Testis (tissue), 3 donors: Measurements from ENCODE around the gene TTLL1. TPM values are rescaled to one million over a fixed set of nuclear protein-coding genes. Genes with fewer than 3 reads are reported as not detected.
"Not testable (repeated sequence)": the region's sequence is repeated elsewhere in the genome, so short reads cannot be mapped to it uniquely, and the experiment has no call there.

Experiments used
- DNase-seq: peaks from one replicate; pipeline ENCODE4 v3.0.0-alpha.2; 2019
- H3K27ac ChIP-seq, 2 donors: fragments of 200-600 bp; sonication (generic); one replicate each; pipeline ENCODE4 v1.5.1; 2019
- H3K27me3 ChIP-seq: fragments of 200-600 bp; sonication (generic); one replicate; pipeline ENCODE4 v1.5.1; 2019
- H3K36me3 ChIP-seq: fragments of 200-600 bp; sonication (generic); one replicate; pipeline ENCODE4 v1.5.1; 2017; ENCODE audit warnings: low read depth; ENCODE audit errors: missing control alignments
- H3K4me1 ChIP-seq: fragments of 200-600 bp; sonication (generic); one replicate; pipeline ENCODE4 v1.5.1; 2019
- H3K4me3 ChIP-seq, 2 donors: fragments of 200-600 bp; sonication (generic); one replicate each; pipeline ENCODE4 v1.5.1; 2017 to 2019
- H3K9me3 ChIP-seq: fragments of 200-600 bp; sonication (generic); one replicate; pipeline ENCODE4 v1.5.1; 2017
- CTCF ChIP-seq, 3 experiments: fragments of 450-650 bp in 2 of 3; fragments of 200-600 bp in 1 of 3; sonication (generic) in 1 of 3; IDR thresholded peaks; one replicate each; pipeline ENCODE4 v1.5.1; 2016 to 2019; ENCODE audit warnings: antibody characterized with exemption in 3 of 3, mild to moderate bottlenecking in 2 of 3, moderate library complexity in 1 of 3
- POLR2A ChIP-seq: fragments of 450-650 bp; IDR thresholded peaks from one replicate; pipeline ENCODE4 v1.6.1; 2017; ENCODE audit warnings: antibody characterized with exemption, mild to moderate bottlenecking, moderate library complexity
- WGBS, 2 donors: methylation state at CpG; one replicate each; pipeline ENCODE4 v1.1.5; 2018; 5-methylcytosine and 5-hydroxymethylcytosine counted together
- intact Hi-C: fragments of 100-400 bp; cut with DNase I; formaldehyde crosslinking; loops from one replicate; pipeline ENCODE4 v1.15.1; 2023; ENCODE audit warnings: low total_unique reads
- polyA plus RNA-seq: library from polyadenylated mRNA; stranded (reverse); fragments of 350-450 nt; fragmentation: Illumina TruSeq; extraction: RNeasy Lipid Tissue Mini Kit (QIAGEN cat#74804); gene quantifications from one replicate; pipeline ENCODE4 v1.2.3, GENCODE V29; 2014; ENCODE audit warnings: low read depth, low replicate concordance; ENCODE audit not compliant: insufficient read depth
- total RNA-seq, 2 donors: library from RNA; depleted of rRNA; stranded (reverse); fragments of >200 nt; gene quantifications; one replicate each; pipeline ENCODE4 v1.2.3, GENCODE V29; 2016

TTLL1 gene
- total and polyA plus RNA-seq, 3 donors from 2014 or later: 22.5 to 30.0 (median 28.9) TPM

GRCh38 chr22:42996646-42997365 lies 92.4 kb downstream of the TTLL1 start:
- 61 to 66% methylated on average over 10 of the region's 10 CpGs for WGBS, 2 donors
- H3K9me3 ChIP-seq: no peaks in the 10 kb centered on the region
- no peak overlapping the region for H3K4me3 ChIP-seq
- H3K27me3 ChIP-seq: no peaks in the 10 kb centered on the region
- TF ChIP-seq CTCF (IDR thresholded peaks at IDR 0.05) (no peak), POLR2A (no peak)
- no peak overlapping the region for H3K27ac ChIP-seq
- peaks cover 25% of the 10 kb centered on the region for H3K4me1 ChIP-seq
- no peaks in the 10 kb centered on the region for H3K36me3 ChIP-seq
- intact Hi-C loops: no loop called here
- no peak for DNase-seq

GRCh38 chr22:42995654-42996053 lies 93.5 kb downstream of the TTLL1 start:
- H3K27me3 ChIP-seq, H3K4me3 ChIP-seq, H3K36me3 ChIP-seq, intact Hi-C loops, H3K9me3 ChIP-seq, DNase-seq: not testable (repeated sequence)
- H3K4me1 ChIP-seq: peaks cover 28% of the 10 kb centered on the region
- 73 to 81% methylated on average over 7 of the region's 7 CpGs for WGBS, 2 donors
- H3K27ac ChIP-seq: peak overlapping the region in 1 of 2 donors; percentile 50

- no peaks in the 10 kb centered on the region for H3K9me3 ChIP-seq
- 43 to 46% methylated on average over 9 of the region's 9 CpGs for WGBS, 2 donors
- no peak for TF ChIP-seq CTCF (IDR thresholded peaks at IDR 0.05)
- no peak for TF ChIP-seq POLR2A
- no peaks in the 10 kb centered on the region for H3K27me3 ChIP-seq
- no peaks in the 10 kb centered on the region for H3K36me3 ChIP-seq
- intact Hi-C loops: no loop called here
- peak; percentile 46 for DNase-seq
- no peak overlapping the region for H3K27ac ChIP-seq
- peaks cover 33% of the 10 kb centered on the region for H3K4me1 ChIP-seq
- H3K4me3 ChIP-seq: no peak overlapping the region
Measured at GRCh38 chr22:42994917-42995562, 94.2 kb downstream of the TTLL1 start.

- 95 to 96% methylated on average over 10 to 12 of the region's 12 CpGs for WGBS, 2 donors
- Histone ChIP-seq H3K27me3 (no peaks in the 10 kb centered on the region), H3K4me3 (no peak overlapping the region), H3K9me3 (no peaks in the 10 kb centered on the region), H3K36me3 (no peaks in the 10 kb centered on the region), H3K4me1 (peaks cover 33% of the 10 kb centered on the region), H3K27ac (no peak overlapping the region)
- TF ChIP-seq CTCF (IDR thresholded peaks at IDR 0.05) (no peak), POLR2A (no peak)
- intact Hi-C loops: no loop called here
- no peak for DNase-seq
Measured at GRCh38 chr22:42994276-42994916, 94.8 kb downstream of the TTLL1 start.

GRCh38 chr22:42993651-42994275 lies 95.4 kb downstream of the TTLL1 start:
- DNase-seq: no peak
- Histone ChIP-seq H3K27ac (no peak overlapping the region), H3K9me3 (no peaks in the 10 kb centered on the region), H3K4me1 (peaks cover 33% of the 10 kb centered on the region), H3K36me3 (no peaks in the 10 kb centered on the region), H3K4me3 (no peak overlapping the region), H3K27me3 (no peaks in the 10 kb centered on the region)
- WGBS, 2 donors: 81 to 89% methylated on average over 11 to 12 of the region's 12 CpGs
- intact Hi-C loops: no loop called here
- no peak for TF ChIP-seq POLR2A
